ENCODE data around the gene DCST1. TPM values are rescaled to one million over a fixed set of nuclear protein-coding genes. Genes with fewer than 3 reads are reported as not detected.

DCST1 gene
- total RNA-seq, 1 donor from 2014 or later: not detected

DNA sequence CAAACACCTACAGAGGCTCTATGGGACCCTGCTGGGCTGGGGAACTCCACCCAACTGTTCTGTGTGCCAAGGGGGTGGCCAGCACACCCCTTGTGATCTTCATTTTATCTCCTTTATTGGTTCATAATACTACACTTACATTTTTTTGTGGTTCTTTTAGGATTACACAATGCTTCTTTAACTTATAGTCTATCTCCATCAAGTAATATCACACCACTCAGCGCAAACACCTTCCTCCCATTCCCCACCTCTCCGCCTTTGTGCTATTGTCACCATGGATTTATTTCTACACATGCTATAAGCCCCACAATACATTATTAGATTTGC is 61.0 kb downstream of the DCST1 start:
- Mint-ChIP-seq H3K27ac (ENCODE audit: unreplicated experiment) (no peak overlapping the region), H3K36me3 (ENCODE audit: low read depth, unreplicated experiment) (peaks cover 5% of the 10 kb centered on the region), H3K27me3 (ENCODE audit: unreplicated experiment) (peaks cover 10% of the 10 kb centered on the region), H3K4me1 (ENCODE audit: unreplicated experiment) (peaks cover 23% of the 10 kb centered on the region), H3K9me3 (ENCODE audit: unreplicated experiment) (no peaks in the 10 kb centered on the region), H3K4me3 (ENCODE audit: unreplicated experiment) (peak overlapping the region; percentile 39)
- TF ChIP-seq, protein P1, sequence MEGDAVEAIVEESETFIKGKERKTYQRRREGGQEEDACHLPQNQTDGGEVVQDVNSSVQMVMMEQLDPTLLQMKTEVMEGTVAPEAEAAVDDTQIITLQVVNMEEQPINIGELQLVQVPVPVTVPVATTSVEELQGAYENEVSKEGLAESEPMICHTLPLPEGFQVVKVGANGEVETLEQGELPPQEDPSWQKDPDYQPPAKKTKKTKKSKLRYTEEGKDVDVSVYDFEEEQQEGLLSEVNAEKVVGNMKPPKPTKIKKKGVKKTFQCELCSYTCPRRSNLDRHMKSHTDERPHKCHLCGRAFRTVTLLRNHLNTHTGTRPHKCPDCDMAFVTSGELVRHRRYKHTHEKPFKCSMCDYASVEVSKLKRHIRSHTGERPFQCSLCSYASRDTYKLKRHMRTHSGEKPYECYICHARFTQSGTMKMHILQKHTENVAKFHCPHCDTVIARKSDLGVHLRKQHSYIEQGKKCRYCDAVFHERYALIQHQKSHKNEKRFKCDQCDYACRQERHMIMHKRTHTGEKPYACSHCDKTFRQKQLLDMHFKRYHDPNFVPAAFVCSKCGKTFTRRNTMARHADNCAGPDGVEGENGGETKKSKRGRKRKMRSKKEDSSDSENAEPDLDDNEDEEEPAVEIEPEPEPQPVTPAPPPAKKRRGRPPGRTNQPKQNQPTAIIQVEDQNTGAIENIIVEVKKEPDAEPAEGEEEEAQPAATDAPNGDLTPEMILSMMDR (IDR thresholded peaks at IDR 0.05; ENCODE audit: unreplicated experiment): no peak
- no peak for DNase-seq (ENCODE audit: low spot score)

DNA sequence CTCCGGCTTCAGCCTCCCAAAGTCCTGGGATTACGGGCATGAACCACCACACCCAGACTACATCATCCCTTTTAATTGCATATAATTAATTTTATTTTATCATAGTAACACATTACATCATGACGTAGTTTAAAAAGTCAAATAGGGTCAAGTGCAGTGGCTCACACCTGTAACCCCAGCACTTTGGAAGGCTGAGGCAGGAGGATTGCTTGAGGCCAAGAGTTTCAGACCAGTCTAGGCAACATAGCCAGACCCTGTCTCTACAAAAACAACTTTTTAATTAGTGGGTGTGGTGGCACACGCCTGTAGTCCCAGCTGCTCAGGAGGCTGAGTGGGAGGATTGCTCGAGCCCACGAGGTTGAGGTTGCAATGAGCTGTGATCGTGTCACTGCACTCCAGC is 65.7 kb downstream of the DCST1 start:
- Mint-ChIP-seq H3K9me3 (ENCODE audit: unreplicated experiment) (no peaks in the 10 kb centered on the region), H3K4me3 (ENCODE audit: unreplicated experiment) (no peak overlapping the region), H3K27ac (ENCODE audit: unreplicated experiment) (no peak overlapping the region), H3K4me1 (ENCODE audit: unreplicated experiment) (peaks cover 5% of the 10 kb centered on the region), H3K27me3 (ENCODE audit: unreplicated experiment) (peaks cover 3% of the 10 kb centered on the region), H3K36me3 (ENCODE audit: low read depth, unreplicated experiment) (no peaks in the 10 kb centered on the region)
- TF ChIP-seq, protein P1 (IDR thresholded peaks at IDR 0.05; ENCODE audit: unreplicated experiment): no peak
- DNase-seq (ENCODE audit: low spot score): no peak

Other genes with a start within 250 kb of the DCST1 start
- 17.3 TPM for gene KCNN3, start 163.5 kb upstream of the DCST1 start, total RNA-seq (ENCODE audit: unreplicated experiment)
- gene PMVK, start 97.1 kb upstream of the DCST1 start, total RNA-seq (ENCODE audit: unreplicated experiment): 26.7 TPM
- 82.1 TPM for gene PBXIP1, start 77.7 kb upstream of the DCST1 start, total RNA-seq (ENCODE audit: unreplicated experiment)
- 49.8 TPM for gene PYGO2, start 72.0 kb upstream of the DCST1 start, total RNA-seq (ENCODE audit: unreplicated experiment)
- 915 TPM for gene SHC1, start 63.1 kb upstream of the DCST1 start, total RNA-seq (ENCODE audit: unreplicated experiment)
- gene CKS1B, start 59.1 kb upstream of the DCST1 start, total RNA-seq (ENCODE audit: unreplicated experiment): 48.3 TPM
- 35.9 TPM for gene FLAD1, start 50.5 kb upstream of the DCST1 start, total RNA-seq (ENCODE audit: unreplicated experiment)
- 0.82 TPM for gene LENEP, start 40.2 kb upstream of the DCST1 start, total RNA-seq (ENCODE audit: unreplicated experiment)
- gene ZBTB7B, start 31.0 kb upstream of the DCST1 start, total RNA-seq (ENCODE audit: unreplicated experiment): 23.3 TPM
- gene DCST2, start within 50 bp of the DCST1 start, total RNA-seq (ENCODE audit: unreplicated experiment): 2.8 TPM
- 382 TPM for gene ADAM15, start 17.5 kb downstream of the DCST1 start, total RNA-seq (ENCODE audit: unreplicated experiment)
- gene EFNA4, start 29.9 kb downstream of the DCST1 start, total RNA-seq (ENCODE audit: unreplicated experiment): 25.2 TPM
- 9.6 TPM for gene EFNA3, start 45.0 kb downstream of the DCST1 start, total RNA-seq (ENCODE audit: unreplicated experiment)
- gene EFNA1, start 94.1 kb downstream of the DCST1 start, total RNA-seq (ENCODE audit: unreplicated experiment): 413 TPM
- 43.9 TPM for gene SLC50A1, start 102.0 kb downstream of the DCST1 start, total RNA-seq (ENCODE audit: unreplicated experiment)
- 39.2 TPM for gene DPM3, start 106.7 kb downstream of the DCST1 start, total RNA-seq (ENCODE audit: unreplicated experiment)
- 173 TPM for gene KRTCAP2, start 139.5 kb downstream of the DCST1 start, total RNA-seq (ENCODE audit: unreplicated experiment)
- 8.5 TPM for gene TRIM46, start 140.0 kb downstream of the DCST1 start, total RNA-seq (ENCODE audit: unreplicated experiment)
- 35.5 TPM for gene THBS3, start 174.1 kb downstream of the DCST1 start, total RNA-seq (ENCODE audit: unreplicated experiment)
- 38.8 TPM for gene MTX1, start 174.9 kb downstream of the DCST1 start, total RNA-seq (ENCODE audit: unreplicated experiment)
- gene ENTREP3, start 221.7 kb downstream of the DCST1 start, total RNA-seq (ENCODE audit: unreplicated experiment): 54.1 TPM
- gene SCAMP3, start 228.5 kb downstream of the DCST1 start, total RNA-seq (ENCODE audit: unreplicated experiment): 54.9 TPM
- 62.8 TPM for gene CLK2, start 239.7 kb downstream of the DCST1 start, total RNA-seq (ENCODE audit: unreplicated experiment)
- gene HCN3, start 243.6 kb downstream of the DCST1 start, total RNA-seq (ENCODE audit: unreplicated experiment): 7.3 TPM